OCI-LY7 (cell line): ENCODE measurements around the gene ID2. TPM values are rescaled to one million over a fixed set of nuclear protein-coding genes. Genes with fewer than 3 reads are reported as not detected.

Experiments used
- BruUV-seq: library from RNA; stranded (reverse); fragments of 400-500 nt; replicated peaks from 2 replicates; lab custom pipeline; 2021; lab: Mats Ljungman, UMichigan
- CTCF ChIA-PET: fragments of 300-600 bp; sonication (Branson Sonifier 250); formaldehyde crosslinking; loops from one replicate; lab custom pipeline; 2022; ENCODE audit warnings: antibody characterized with exemption; ENCODE audit not compliant: unreplicated experiment; lab: Charles Lee
- POLR2A ChIA-PET: fragments of 300-600 bp; sonication (Branson Sonifier 250); formaldehyde crosslinking; loops from one replicate; lab custom pipeline; 2022; ENCODE audit warnings: antibody characterized with exemption; lab: Charles Lee
- DNase-seq: peaks from one replicate; pipeline ENCODE4 v3.0.0-alpha.2; 2015; ENCODE audit warnings: low spot score
- H2AFZ ChIP-seq: fragments of 200-600 bp; sonication (generic), shearing (Covaris generic); 2 replicates; pipeline ENCODE4 v1.6.1; 2014; ENCODE audit warnings: mild to moderate bottlenecking, antibody characterized with exemption, low read length, moderate library complexity
- H3K27ac ChIP-seq: fragments of 200-600 bp; sonication (generic); 2 replicates; pipeline ENCODE4 v1.5.1; 2014; ENCODE audit warnings: mixed run types, low read depth, mild to moderate bottlenecking, moderate library complexity, low read length, inconsistent platforms; ENCODE audit not compliant: poor library complexity, severe bottlenecking
- H3K36me3 ChIP-seq: fragments of 200-600 bp; sonication (generic); 2 replicates; pipeline ENCODE4 v1.6.1; 2014; ENCODE audit warnings: mild to moderate bottlenecking, antibody characterized with exemption, low read length, moderate library complexity, mixed read lengths; ENCODE audit not compliant: insufficient read depth
- H3K4me1 ChIP-seq: fragments of 200-600 bp; sonication (generic); 2 replicates; pipeline ENCODE4 v1.5.1; 2014; ENCODE audit warnings: mild to moderate bottlenecking, low read length; ENCODE audit not compliant: insufficient read depth, poor library complexity, severe bottlenecking
- H3K4me2 ChIP-seq: fragments of 200-600 bp; sonication (generic); 2 replicates; pipeline ENCODE4 v1.6.1; 2014; ENCODE audit warnings: mild to moderate bottlenecking, low read length
- H3K4me3 ChIP-seq: fragments of 200-600 bp; sonication (generic); 2 replicates; pipeline ENCODE4 v1.5.1; 2014; ENCODE audit warnings: mild to moderate bottlenecking, low read depth, low read length; ENCODE audit not compliant: poor library complexity, severe bottlenecking
- H3K79me2 ChIP-seq: fragments of 200-600 bp; sonication (generic); 2 replicates; pipeline ENCODE4 v1.6.1; 2016; ENCODE audit warnings: low read depth, mild to moderate bottlenecking, low read length, moderate library complexity, mixed read lengths; ENCODE audit not compliant: insufficient read depth
- H3K9me2 ChIP-seq: fragments of 200-600 bp; sonication (generic); 2 replicates; pipeline ENCODE4 v1.6.1; 2016; ENCODE audit warnings: mild to moderate bottlenecking, low read length, mixed read lengths; ENCODE audit not compliant: insufficient read depth
- H3K9me3 ChIP-seq: fragments of 200-600 bp; sonication (generic); 2 replicates; pipeline ENCODE4 v1.6.1; 2014; ENCODE audit warnings: mild to moderate bottlenecking, mixed run types, low read length, mixed read lengths
- H4K20me1 ChIP-seq: fragments of 200-600 bp; sonication (generic); 2 replicates; pipeline ENCODE4 v1.6.1; 2014; ENCODE audit warnings: mild to moderate bottlenecking, antibody characterized with exemption, low read length, moderate library complexity, mixed read lengths; ENCODE audit not compliant: insufficient read depth
- EZH2phosphoT487 ChIP-seq: fragments of 200-600 bp; sonication (generic); IDR thresholded peaks from 2 replicates; pipeline ENCODE4 v1.6.1; 2018; ENCODE audit warnings: low read depth, borderline replicate concordance, mild to moderate bottlenecking, mixed run types, antibody characterized with exemption, low read length, moderate library complexity, mixed read lengths
- intact Hi-C: fragments of 100-400 bp; cut with micrococcal nuclease; formaldehyde crosslinking; loops from one replicate; pipeline ENCODE4 v1.10.0; 2022; ENCODE audit not compliant: unreplicated experiment
- total RNA-seq, 2 experiments: library from RNA; depleted of rRNA in 1 of 2; stranded (reverse); fragments of >200 nt in 1 of 2; shearing (Covaris generic) in 1 of 2; gene quantifications; 2 replicates each; pipeline ENCODE4 v1.2.3, GENCODE V29; 2014 to 2022
- TF ChIP-seq, protein P1 (sequence below): fragments of 200-600 bp; sonication (generic); conservative IDR thresholded peaks from 2 replicates; pipeline ENCODE4 v1.5.1; 2014; ENCODE audit warnings: mild to moderate bottlenecking, antibody characterized with exemption, low read length, moderate library complexity, mixed read lengths

The ID2 gene
- total RNA-seq, 2 experiments from 2014 or later, result 79.3 to 498 TPM

DNA sequence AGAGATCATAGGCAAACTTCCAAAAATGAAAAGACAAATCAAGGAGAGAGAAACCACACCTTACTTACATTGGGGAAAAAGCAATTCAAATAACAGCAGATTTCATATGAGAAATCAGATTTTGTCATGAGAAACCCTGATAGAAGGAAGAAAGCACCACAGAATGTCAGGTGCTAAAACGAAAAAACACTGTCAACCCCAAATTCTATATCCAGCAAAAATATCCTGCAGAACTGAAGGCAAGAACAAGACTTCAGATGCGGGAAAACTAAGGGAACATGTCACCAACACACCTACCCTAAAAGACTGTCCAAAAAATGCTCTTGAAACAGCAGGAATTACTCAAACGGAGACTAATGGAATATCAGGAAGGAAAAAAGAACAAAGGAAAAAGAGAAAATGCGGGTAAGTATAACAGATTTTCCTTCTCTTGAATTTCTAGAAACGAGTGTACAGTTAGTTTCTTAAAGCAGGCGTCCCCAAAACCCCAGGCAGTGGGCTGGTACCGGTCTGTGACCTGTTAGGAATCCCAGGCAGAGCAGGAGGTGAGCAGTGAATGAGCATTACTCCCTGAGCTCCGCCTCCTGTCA is 7.3 kb upstream of the ID2 start:
- TF ChIP-seq EZH2phosphoT487, result no peak
- TF ChIP-seq, protein P1, sequence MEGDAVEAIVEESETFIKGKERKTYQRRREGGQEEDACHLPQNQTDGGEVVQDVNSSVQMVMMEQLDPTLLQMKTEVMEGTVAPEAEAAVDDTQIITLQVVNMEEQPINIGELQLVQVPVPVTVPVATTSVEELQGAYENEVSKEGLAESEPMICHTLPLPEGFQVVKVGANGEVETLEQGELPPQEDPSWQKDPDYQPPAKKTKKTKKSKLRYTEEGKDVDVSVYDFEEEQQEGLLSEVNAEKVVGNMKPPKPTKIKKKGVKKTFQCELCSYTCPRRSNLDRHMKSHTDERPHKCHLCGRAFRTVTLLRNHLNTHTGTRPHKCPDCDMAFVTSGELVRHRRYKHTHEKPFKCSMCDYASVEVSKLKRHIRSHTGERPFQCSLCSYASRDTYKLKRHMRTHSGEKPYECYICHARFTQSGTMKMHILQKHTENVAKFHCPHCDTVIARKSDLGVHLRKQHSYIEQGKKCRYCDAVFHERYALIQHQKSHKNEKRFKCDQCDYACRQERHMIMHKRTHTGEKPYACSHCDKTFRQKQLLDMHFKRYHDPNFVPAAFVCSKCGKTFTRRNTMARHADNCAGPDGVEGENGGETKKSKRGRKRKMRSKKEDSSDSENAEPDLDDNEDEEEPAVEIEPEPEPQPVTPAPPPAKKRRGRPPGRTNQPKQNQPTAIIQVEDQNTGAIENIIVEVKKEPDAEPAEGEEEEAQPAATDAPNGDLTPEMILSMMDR, result no peak
- Histone ChIP-seq H3K4me3 (no peak overlapping the region), H3K9me2 (no peaks in the 10 kb centered on the region), H3K4me2 (no peak overlapping the region), H3K79me2 (no peaks in the 10 kb centered on the region), H3K9me3 (peaks cover 23% of the 10 kb centered on the region), H3K36me3 (no peaks in the 10 kb centered on the region), H3K4me1 (peaks cover 16% of the 10 kb centered on the region), H4K20me1 (no peaks in the 10 kb centered on the region), H3K27ac (no peak overlapping the region), H2AFZ (no peak overlapping the region)
- no TSS peak for BruUV-seq
- no peak for DNase-seq
- CTCF ChIA-PET, result no interaction called here
- intact Hi-C loops, result no loop called here
- POLR2A ChIA-PET, result no interaction called here

DNA sequence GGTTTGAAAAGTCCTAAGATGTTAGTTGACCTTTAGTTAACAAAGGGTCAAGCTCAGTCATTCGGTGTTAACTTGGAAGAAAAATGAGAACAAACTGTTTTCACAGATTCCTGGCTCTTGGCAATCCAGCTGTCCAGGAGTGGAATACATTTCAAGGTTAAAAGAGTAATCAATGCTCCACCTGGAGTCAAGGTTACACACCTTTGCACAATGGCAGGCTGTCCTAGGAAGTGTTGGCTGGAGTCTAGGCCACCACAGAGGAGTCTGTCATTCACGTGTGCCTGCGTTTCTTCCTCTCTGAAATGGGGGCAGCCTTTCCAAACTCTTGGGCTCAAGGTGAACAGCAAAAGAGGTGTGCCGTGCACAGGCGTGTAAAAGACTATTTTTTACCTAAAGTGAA is 6.3 kb upstream of the ID2 start:
- no peak overlapping the region for H3K4me2 ChIP-seq
- no peak for DNase-seq
- H3K9me3 ChIP-seq, result peaks cover 23% of the 10 kb centered on the region
- no peak overlapping the region for H3K4me3 ChIP-seq
- H3K27ac ChIP-seq, result no peak overlapping the region
- H3K79me2 ChIP-seq, result no peaks in the 10 kb centered on the region
- TF ChIP-seq, protein P1, result no peak
- no peak for TF ChIP-seq EZH2phosphoT487
- no peaks in the 10 kb centered on the region for H3K9me2 ChIP-seq
- intact Hi-C loops, result no loop called here
- no peaks in the 10 kb centered on the region for H3K36me3 ChIP-seq
- H4K20me1 ChIP-seq, result no peaks in the 10 kb centered on the region
- H2AFZ ChIP-seq, result no peak overlapping the region
- no TSS peak for BruUV-seq
- ChIA-PET CTCF (no interaction called here), POLR2A (interaction anchor here (0.6 kb wide), 1 partner anchor 102 kb away, joined by 4 read pairs; no protein-coding TSS in a partner anchor)
- H3K4me1 ChIP-seq, result peaks cover 27% of the 10 kb centered on the region

DNA sequence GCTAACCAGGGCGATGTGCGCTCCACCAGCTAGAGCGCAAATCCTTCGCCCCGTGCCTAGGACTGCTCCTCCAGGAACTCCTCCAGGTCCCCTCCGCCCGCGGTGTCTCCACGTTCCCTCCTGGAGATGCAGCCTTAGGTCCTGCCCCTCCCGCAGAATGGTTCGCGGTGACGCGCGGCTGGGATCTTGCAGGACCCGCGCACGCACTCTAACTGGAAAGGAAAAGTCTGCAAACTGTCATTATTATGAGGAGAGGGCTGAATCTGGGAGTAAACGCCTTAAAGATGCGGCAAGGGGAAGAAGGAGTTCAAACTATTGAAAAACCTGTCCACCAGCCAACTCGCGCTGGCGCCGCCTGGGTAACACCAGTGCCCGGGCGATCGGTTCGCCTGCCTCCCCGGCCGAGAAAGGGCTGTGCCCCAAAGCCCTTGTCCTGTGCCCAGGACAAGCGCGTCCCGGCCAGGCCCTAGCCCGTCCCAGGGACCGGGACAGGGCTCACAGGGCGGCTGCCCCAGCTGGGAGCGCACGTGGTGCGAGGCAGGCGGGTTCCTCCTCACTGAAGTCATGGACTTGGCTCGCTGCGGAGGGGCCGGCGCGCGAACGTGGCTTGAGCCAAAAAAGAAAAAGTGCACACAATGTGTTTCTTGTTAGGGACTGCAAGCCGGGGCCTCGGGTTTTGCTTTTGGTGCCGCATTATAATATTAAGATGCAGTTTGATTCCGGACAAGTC is 5.5 kb upstream of the ID2 start:
- Histone ChIP-seq H3K79me2 (no peaks in the 10 kb centered on the region), H3K4me1 (peaks cover 33% of the 10 kb centered on the region), H4K20me1 (no peaks in the 10 kb centered on the region), H3K27ac (no peak overlapping the region), H3K4me2 (no peak overlapping the region), H2AFZ (no peak overlapping the region), H3K9me3 (peaks cover 23% of the 10 kb centered on the region), H3K9me2 (no peaks in the 10 kb centered on the region), H3K4me3 (no peak overlapping the region), H3K36me3 (no peaks in the 10 kb centered on the region)
- TF ChIP-seq, protein P1, result no peak
- TF ChIP-seq EZH2phosphoT487, result no peak
- DNase-seq, result no peak
- no TSS peak for BruUV-seq
- ChIA-PET POLR2A (no interaction called here), CTCF (no interaction called here)
- intact Hi-C loops, result no loop called here
